ENCODE measurements around the gene SMIM43. TPM values are rescaled to one million over a fixed set of nuclear protein-coding genes. Genes with fewer than 3 reads are reported as not detected.

SMIM43 gene
- total RNA-seq, 1 experiment from 2014 or later = 1.2 TPM

GRCh38 chr4:121776610-121777401, 11.8 kb upstream of the SMIM43 start:
- no peak overlapping the region for H3K4me2 ChIP-seq (ENCODE audit: insufficient read depth, insufficient read length, low read length)
- H4K8ac ChIP-seq (replicated peaks; ENCODE audit: insufficient read length, low read depth, low read length) = no peak overlapping the region
- H2BK12ac ChIP-seq (ENCODE audit: insufficient read length, low read depth, low read length) = no peak overlapping the region
- H2AFZ ChIP-seq (ENCODE audit: low read length) = no peak overlapping the region
- Mint-ChIP-seq H3K4me3 (no peak overlapping the region), H3K4me1 (peaks cover 15 to 17% of the 10 kb centered on the region in 2 experiments), H3K36me3 (ENCODE audit: insufficient read depth in 1 of 3, low read depth in 3 of 3) (no peaks in the 10 kb centered on the region), H3K27me3 (ENCODE audit: low read depth) (peaks cover 11% of the 10 kb centered on the region), H3K9me3 (no peaks in the 10 kb centered on the region), H3K27ac (no peak overlapping the region)
- H3K4ac ChIP-seq (ENCODE audit: low read depth, low read length) = no peak overlapping the region
- no peak for TF ChIP-seq CTCF (conservative IDR thresholded peaks at IDR 0.05)
- H2BK120ac ChIP-seq (ENCODE audit: low read depth, low read length, poor library complexity, severe bottlenecking) = no peak overlapping the region
- H4K20me1 ChIP-seq (ENCODE audit: control insufficient read depth, insufficient read depth, insufficient read length) = no peaks in the 10 kb centered on the region
- no peak overlapping the region for H2BK20ac ChIP-seq (ENCODE audit: low read depth, low read length, poor library complexity, severe bottlenecking)
- no peaks in the 10 kb centered on the region for H3K23me2 ChIP-seq (ENCODE audit: insufficient read length, low read depth, low read length, poor library complexity, severe bottlenecking)
- H3K4me1 ChIP-seq (ENCODE audit: insufficient read depth, low read length) = no peaks in the 10 kb centered on the region
- H2AK5ac ChIP-seq (ENCODE audit: insufficient read length, low read length) = no peak overlapping the region
- H3K79me1 ChIP-seq (ENCODE audit: insufficient read depth, low read depth, low read length, poor library complexity, severe bottlenecking) = no peaks in the 10 kb centered on the region
- no peak overlapping the region for H2BK15ac ChIP-seq (ENCODE audit: low read depth, low read length)
- no peak overlapping the region for H3T11ph ChIP-seq (ENCODE audit: low read length)
- H3K23ac ChIP-seq (ENCODE audit: insufficient read length, low read depth, low read length) = no peak overlapping the region
- H3K27me3 ChIP-seq (ENCODE audit: insufficient read depth, low read length) = no peaks in the 10 kb centered on the region
- no peak for DNase-seq
- no peaks in the 10 kb centered on the region for H3K9me3 ChIP-seq (ENCODE audit: control insufficient read depth, low read depth, low read length)
- H3K56ac ChIP-seq (ENCODE audit: insufficient read length, low read depth, low read length) = no peak overlapping the region
- no peak overlapping the region for H4K91ac ChIP-seq (ENCODE audit: insufficient read length, low read depth, low read length)
- no CpG with 5 or more reads among the region's 6 CpGs for WGBS (ENCODE audit: extremely low coverage, insufficient read length, low lambda C conversion rate)
- no peaks in the 10 kb centered on the region for H3K79me2 ChIP-seq (ENCODE audit: insufficient read depth, low read length)
- H3K18ac ChIP-seq (ENCODE audit: insufficient read length, low read depth, low read length) = no peak overlapping the region
- no peak overlapping the region for H3K14ac ChIP-seq (ENCODE audit: insufficient read depth, low read length)
- no peak overlapping the region for H2BK5ac ChIP-seq (ENCODE audit: insufficient read length, low read length)
- no peak overlapping the region for H3K9ac ChIP-seq (ENCODE audit: extremely low read depth, insufficient read length, low read length)
- no peak overlapping the region for H4K5ac ChIP-seq (ENCODE audit: insufficient read length, low read depth, low read length)
- no peak overlapping the region for H3K27ac ChIP-seq (ENCODE audit: insufficient read length, low read depth, low read length)

All from H9 (cell line).